RWPE2 (cell line): ENCODE measurements around the gene CHD9.

Experiments used
- ATAC-seq: fragments of 200-7000 bp; cut with Tn5 transposase; 3 replicates; pipeline ENCODE4 v1.9.1; 2021; ENCODE audit warnings: low read depth
- DNase-seq: peaks from one replicate; pipeline ENCODE4 v3.0.0-alpha.2; 2020; ENCODE audit warnings: low spot score
- H3K27ac ChIP-seq: fragments of 450-650 bp; 2 replicates; pipeline ENCODE4 v1.5.1; 2017; ENCODE audit warnings: mild to moderate bottlenecking; ENCODE audit not compliant: poor library complexity, severe bottlenecking
- H3K27me3 ChIP-seq: fragments of 250-450 bp; sonication (Bioruptor Pico); 2 replicates; pipeline ENCODE4 v1.5.1; 2021; ENCODE audit warnings: mild to moderate bottlenecking, moderate library complexity; ENCODE audit not compliant: insufficient read depth, poor library complexity, severe bottlenecking
- H3K36me3 ChIP-seq: fragments of 250-450 bp; sonication (Bioruptor Pico); 2 replicates; pipeline ENCODE4 v1.5.1; 2020; ENCODE audit warnings: low read depth, mild to moderate bottlenecking, moderate library complexity
- H3K4me1 ChIP-seq: fragments of 250-450 bp; sonication (Bioruptor Pico); 2 replicates; pipeline ENCODE4 v1.5.1; 2021; ENCODE audit warnings: mild to moderate bottlenecking, moderate library complexity; ENCODE audit not compliant: insufficient read depth, poor library complexity, severe bottlenecking
- H3K4me3 ChIP-seq: fragments of 250-450 bp; sonication (Bioruptor Pico); 2 replicates; pipeline ENCODE4 v1.5.1; 2021; ENCODE audit warnings: mild to moderate bottlenecking, moderate library complexity; ENCODE audit not compliant: severe bottlenecking
- H3K9me3 ChIP-seq: fragments of 250-450 bp; sonication (Bioruptor Pico); 2 replicates; pipeline ENCODE4 v1.5.1; 2021; ENCODE audit warnings: mild to moderate bottlenecking, moderate library complexity; ENCODE audit not compliant: severe bottlenecking
- TF ChIP-seq, protein P1 (sequence below): fragments of 450-650 bp; IDR thresholded peaks from one replicate; pipeline ENCODE4 v1.5.1; 2017; ENCODE audit warnings: mild to moderate bottlenecking, moderate library complexity; ENCODE audit not compliant: poor library complexity, severe bottlenecking

The CHD9 gene

DNA sequence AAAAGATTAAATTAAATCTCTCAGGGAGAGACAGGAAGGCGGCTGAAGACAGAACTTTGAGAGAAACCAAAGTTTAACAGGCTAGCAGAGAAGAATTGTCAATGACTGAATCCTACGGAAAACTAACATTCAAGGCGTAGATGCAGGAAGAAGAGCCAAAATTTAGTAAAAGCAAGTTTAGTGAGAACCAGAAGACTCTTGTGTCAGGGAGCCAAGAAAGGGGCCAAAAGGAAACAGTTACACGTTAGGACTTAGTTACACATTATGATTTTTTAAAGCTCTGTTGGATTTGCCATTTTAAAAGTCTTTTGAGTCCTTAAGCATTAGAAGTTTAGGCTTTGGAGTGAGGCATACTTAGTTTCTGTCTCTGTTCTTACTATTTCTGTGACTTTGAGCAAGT lies 164.6 kb downstream of the CHD9 start:
- peaks cover 32% of the 10 kb centered on the region for H3K4me1 ChIP-seq
- peak overlapping the region; percentile 75 for H3K27ac ChIP-seq
- DNase-seq (no peak), ATAC-seq (peak; percentile 37)
- no peak overlapping the region for H3K4me3 ChIP-seq
- peaks cover 37% of the 10 kb centered on the region for H3K36me3 ChIP-seq
- TF ChIP-seq, protein P1, sequence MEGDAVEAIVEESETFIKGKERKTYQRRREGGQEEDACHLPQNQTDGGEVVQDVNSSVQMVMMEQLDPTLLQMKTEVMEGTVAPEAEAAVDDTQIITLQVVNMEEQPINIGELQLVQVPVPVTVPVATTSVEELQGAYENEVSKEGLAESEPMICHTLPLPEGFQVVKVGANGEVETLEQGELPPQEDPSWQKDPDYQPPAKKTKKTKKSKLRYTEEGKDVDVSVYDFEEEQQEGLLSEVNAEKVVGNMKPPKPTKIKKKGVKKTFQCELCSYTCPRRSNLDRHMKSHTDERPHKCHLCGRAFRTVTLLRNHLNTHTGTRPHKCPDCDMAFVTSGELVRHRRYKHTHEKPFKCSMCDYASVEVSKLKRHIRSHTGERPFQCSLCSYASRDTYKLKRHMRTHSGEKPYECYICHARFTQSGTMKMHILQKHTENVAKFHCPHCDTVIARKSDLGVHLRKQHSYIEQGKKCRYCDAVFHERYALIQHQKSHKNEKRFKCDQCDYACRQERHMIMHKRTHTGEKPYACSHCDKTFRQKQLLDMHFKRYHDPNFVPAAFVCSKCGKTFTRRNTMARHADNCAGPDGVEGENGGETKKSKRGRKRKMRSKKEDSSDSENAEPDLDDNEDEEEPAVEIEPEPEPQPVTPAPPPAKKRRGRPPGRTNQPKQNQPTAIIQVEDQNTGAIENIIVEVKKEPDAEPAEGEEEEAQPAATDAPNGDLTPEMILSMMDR = no peak
- no peaks in the 10 kb centered on the region for H3K9me3 ChIP-seq
- no peaks in the 10 kb centered on the region for H3K27me3 ChIP-seq

DNA sequence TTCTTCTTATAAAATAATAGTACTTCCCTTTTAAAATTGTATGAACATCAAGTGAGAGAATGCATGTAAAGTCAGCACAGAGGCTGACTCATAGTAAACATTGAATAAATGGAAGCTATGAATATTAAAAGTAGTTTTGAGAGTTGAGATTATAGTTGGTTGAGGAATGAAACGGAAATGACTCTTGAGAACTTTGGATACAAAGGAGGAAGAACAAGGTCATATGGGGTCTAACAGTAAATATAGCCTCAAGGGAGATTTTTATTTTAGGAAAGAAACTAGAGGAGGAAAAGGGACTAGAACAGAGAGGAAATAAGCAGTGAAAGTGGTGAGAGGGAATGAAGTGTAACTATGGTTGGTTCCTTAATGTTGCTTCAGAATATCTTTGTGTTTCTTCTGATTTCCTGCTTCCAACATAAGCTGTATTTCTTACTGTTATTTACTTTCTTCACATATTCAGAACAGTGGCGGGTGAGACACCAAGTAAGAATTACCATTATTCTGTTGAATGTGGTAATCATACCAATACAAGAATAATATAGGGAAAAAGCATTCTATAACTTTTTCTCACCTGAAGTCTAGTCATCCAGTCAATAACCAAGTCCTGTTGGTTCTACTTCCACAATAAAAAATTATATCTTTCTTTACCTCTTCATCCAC lies 165.1 kb downstream of the CHD9 start:
- DNase-seq (no peak), ATAC-seq (peak; percentile 90)
- peaks cover 29% of the 10 kb centered on the region for H3K4me1 ChIP-seq
- no peaks in the 10 kb centered on the region for H3K27me3 ChIP-seq
- no peaks in the 10 kb centered on the region for H3K9me3 ChIP-seq
- H3K27ac ChIP-seq = peak overlapping the region; percentile 75
- TF ChIP-seq, protein P1 = no peak
- no peak overlapping the region for H3K4me3 ChIP-seq
- peaks cover 42% of the 10 kb centered on the region for H3K36me3 ChIP-seq

DNA sequence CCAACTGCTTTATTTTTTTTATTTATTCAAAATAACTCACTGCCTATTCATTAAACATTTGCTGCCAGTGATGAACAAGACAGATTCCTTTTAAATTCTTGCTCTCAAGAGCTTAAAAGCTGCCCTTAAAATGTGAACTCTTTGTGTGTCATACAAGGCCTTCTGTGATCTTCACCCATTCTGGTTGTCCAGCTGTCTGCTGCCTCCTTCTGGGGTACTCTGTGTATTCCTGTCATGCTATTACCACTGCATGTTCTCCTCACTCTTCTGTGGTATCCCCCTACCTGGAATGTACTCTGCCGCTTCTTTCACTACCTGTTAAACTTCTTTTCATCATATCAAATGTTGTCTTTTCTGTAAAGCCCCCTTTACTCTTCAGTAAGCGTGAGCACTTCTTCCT lies 165.8 kb downstream of the CHD9 start:
- no peaks in the 10 kb centered on the region for H3K27me3 ChIP-seq
- TF ChIP-seq, protein P1 = no peak
- H3K4me3 ChIP-seq = no peak overlapping the region
- H3K9me3 ChIP-seq = no peaks in the 10 kb centered on the region
- H3K27ac ChIP-seq = peak overlapping the region; percentile 75
- peaks cover 29% of the 10 kb centered on the region for H3K4me1 ChIP-seq
- ATAC-seq (no peak), DNase-seq (no peak)
- H3K36me3 ChIP-seq = peaks cover 43% of the 10 kb centered on the region

DNA sequence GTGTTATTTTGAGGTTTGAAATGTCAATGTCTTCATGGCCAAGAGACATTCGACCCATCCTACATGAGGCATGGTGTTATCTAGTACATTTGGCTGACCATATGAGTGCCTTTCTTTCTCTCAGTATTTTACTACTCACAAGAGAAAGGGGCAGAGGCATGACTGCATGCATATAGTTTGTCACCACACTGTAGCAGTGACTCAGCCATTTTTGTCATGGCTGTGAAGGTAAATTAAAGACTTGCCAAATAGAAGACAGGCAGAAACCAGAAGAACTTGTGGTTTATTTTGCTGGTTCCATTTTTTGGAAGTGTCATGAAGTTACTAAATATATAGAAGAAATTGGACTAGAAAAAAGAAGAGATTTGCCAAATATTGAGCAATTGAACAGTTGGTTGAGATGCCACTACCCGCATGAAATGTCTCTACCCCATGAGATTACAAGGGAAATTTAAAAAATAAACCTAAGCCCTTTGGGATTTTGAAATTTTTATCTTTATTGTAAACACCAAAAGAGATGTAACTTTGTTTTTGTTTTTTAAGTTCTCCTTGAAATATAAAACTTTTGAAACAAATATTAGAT lies 170.3 kb downstream of the CHD9 start:
- DNase-seq (no peak), ATAC-seq (no peak)
- H3K27ac ChIP-seq = no peak overlapping the region
- TF ChIP-seq, protein P1 = no peak
- H3K9me3 ChIP-seq = no peaks in the 10 kb centered on the region
- H3K4me3 ChIP-seq = no peak overlapping the region
- H3K4me1 ChIP-seq = peaks cover 3% of the 10 kb centered on the region
- no peaks in the 10 kb centered on the region for H3K27me3 ChIP-seq
- peaks cover 88% of the 10 kb centered on the region for H3K36me3 ChIP-seq
